Measurements from ENCODE around the gene PSD2. TPM values are rescaled to one million over a fixed set of nuclear protein-coding genes. Genes with fewer than 3 reads are reported as not detected.

Gene PSD2
- total RNA-seq, 1 experiment from 2014 or later = 0.79 TPM

- ChIA-PET RAD21 (ENCODE audit: low non-redundant PET in 1 of 2, low total read pairs in 2 of 2, uncharacterized antibody in 2 of 2, unreplicated experiment in 2 of 2) (no interaction called here), POLR2A (no interaction called here), CTCF (no interaction called here)
- H3K9me3 ChIP-seq (ENCODE audit: control insufficient read depth in 1 of 2, insufficient read depth in 1 of 2, low read depth in 1 of 2, low read length in 2 of 2) = no peaks in the 10 kb centered on the region
- no peak overlapping the region for H3K4me2 ChIP-seq (ENCODE audit: low read length)
- ATAC-seq (no peak), DNase-seq (ENCODE audit: low read depth, low spot score) (no peak)
- intact Hi-C loops (cut with micrococcal nuclease) = no loop called here
- no peaks in the 10 kb centered on the region for H3K36me3 ChIP-seq (ENCODE audit: control insufficient read depth in 1 of 2, insufficient read depth in 2 of 2, low read length in 2 of 2)
- H3K9ac ChIP-seq (ENCODE audit: low read length) = no peak overlapping the region
- no peak overlapping the region for H3K27ac ChIP-seq (ENCODE audit: low read depth, low read length)
- H2AFZ ChIP-seq (ENCODE audit: low read depth, low read length, poor library complexity, severe bottlenecking) = no peak overlapping the region
- no peaks in the 10 kb centered on the region for H3K9me2 ChIP-seq (ENCODE audit: insufficient read depth)
- H3K27me3 ChIP-seq (ENCODE audit: insufficient read depth, low read length) = peaks cover 22% of the 10 kb centered on the region
- H4K20me1 ChIP-seq (ENCODE audit: insufficient read depth) = no peaks in the 10 kb centered on the region
- BruUV-seq (replicated peaks) = no TSS peak
- no peaks in the 10 kb centered on the region for H3K4me1 ChIP-seq (ENCODE audit: control insufficient read depth in 1 of 2, insufficient read depth in 2 of 2, low read length in 2 of 2)
- H3K4me3 ChIP-seq (replicated peaks in 1 of 2; ENCODE audit: low read depth in 1 of 2, low read length in 2 of 2) = no peak overlapping the region
- TF ChIP-seq EZH2 (IDR thresholded peaks at IDR 0.05) (no peak), REST (IDR thresholded peaks at IDR 0.05; ENCODE audit: low read depth) (no peak), FOSL1 (IDR thresholded peaks at IDR 0.05; ENCODE audit: low read depth) (no peak), ZBTB33 (IDR thresholded peaks at IDR 0.05; ENCODE audit: extremely low read depth, insufficient replicate concordance, low read length) (no peak), ZFX (IDR thresholded peaks at IDR 0.05) (no peak), ELF1 (IDR thresholded peaks at IDR 0.05; ENCODE audit: borderline replicate concordance, low read depth) (no peak), YY1 (IDR thresholded peaks at IDR 0.05; ENCODE audit: extremely low read depth, insufficient replicate concordance, low read depth, low read length) (no peak), ATF3 (IDR thresholded peaks at IDR 0.05) (no peak), EGR1 (IDR thresholded peaks at IDR 0.05; ENCODE audit: low read depth) (no peak), CEBPB (IDR thresholded peaks at IDR 0.05; ENCODE audit: low read depth) (no peak), CTCF (IDR thresholded peaks at IDR 0.05 in 2 of 3, conservative IDR thresholded peaks at IDR 0.05 in 1 of 3; ENCODE audit: borderline replicate concordance in 1 of 3, insufficient read depth in 1 of 3, low read depth in 2 of 3, low read length in 2 of 3) (no peak), SP1 (IDR thresholded peaks at IDR 0.05; ENCODE audit: low read depth) (no peak), CBX3 (IDR thresholded peaks at IDR 0.05; ENCODE audit: low read depth) (no peak), TCF7L2 (IDR thresholded peaks at IDR 0.05; ENCODE audit: borderline replicate concordance, extremely low read depth, insufficient read depth, insufficient read length) (no peak), MAX (IDR thresholded peaks at IDR 0.05) (no peak), POLR2A (IDR thresholded peaks at IDR 0.05; ENCODE audit: borderline replicate concordance, extremely low read depth, insufficient read depth, insufficient read length) (no peak)
- H3K79me2 ChIP-seq (ENCODE audit: insufficient read depth, low read length) = no peaks in the 10 kb centered on the region
Measured at GRCh38 chr5:139806111-139806510, 10.5 kb downstream of the PSD2 start.
